Limb (tissue), 2 donors: ENCODE results near the gene ADAMTSL3.
A peak's percentile ranks its signal among the peaks of the same experiment; 100 is the strongest.
"Not testable (repeated sequence)": the region's sequence is repeated elsewhere in the genome, so short reads cannot be mapped to it uniquely, and the experiment has no call there.

ENCODE experiments used
- DNase-seq, 2 donors: peaks; one replicate each; pipeline ENCODE4 v3.0.0-alpha.2; 2016; ENCODE audit errors: extremely low spot score in 2 of 2

ADAMTSL3 gene

DNA sequence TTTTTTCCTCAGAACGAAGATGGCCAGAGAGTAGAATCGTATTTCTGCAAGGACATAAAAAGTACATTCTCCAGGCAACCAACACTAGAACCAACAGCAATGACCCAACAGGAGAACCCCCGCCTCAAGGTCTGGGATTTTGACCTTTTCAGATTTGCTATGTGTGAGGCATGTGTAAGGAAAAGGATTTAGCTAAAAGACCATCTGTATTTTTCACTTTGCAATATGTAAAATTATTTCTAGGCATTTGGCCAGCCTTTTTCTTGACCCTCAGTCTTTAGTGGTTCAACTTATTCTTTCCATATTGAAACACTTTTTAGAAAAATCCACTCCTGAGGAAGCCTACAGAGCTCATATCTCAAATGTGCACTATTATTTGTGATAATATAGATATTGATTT lies 362.4 kb downstream of the ADAMTSL3 start:
- peak in 1 of 2 donors; percentile 44 for DNase-seq

- DNase-seq = no peak
Measured at GRCh38 chr15:84022516-84022915, 368.6 kb downstream of the ADAMTSL3 start.

DNA sequence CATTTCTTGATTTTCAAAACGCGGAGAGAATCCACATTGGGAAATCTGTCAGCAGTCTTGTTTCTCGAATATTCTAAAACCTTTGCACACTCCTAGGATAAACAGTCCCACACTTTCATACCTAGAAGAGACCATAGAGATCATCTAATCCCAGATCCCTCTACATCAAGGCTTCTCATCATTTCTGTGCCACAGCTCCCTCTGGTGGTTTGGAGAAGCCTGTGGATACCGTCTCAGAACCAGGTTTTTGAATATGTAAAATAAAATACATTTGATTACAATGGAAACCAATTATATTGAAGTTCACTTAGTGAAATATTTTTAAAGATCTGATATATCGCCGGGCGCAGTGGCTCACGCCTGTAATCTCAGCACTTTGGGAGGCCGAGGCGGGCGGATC lies 369.7 kb downstream of the ADAMTSL3 start:
- no peak for DNase-seq

GRCh38 chr15:84033793-84034553 lies 380.1 kb downstream of the ADAMTSL3 start:
- DNase-seq = no peak

DNA sequence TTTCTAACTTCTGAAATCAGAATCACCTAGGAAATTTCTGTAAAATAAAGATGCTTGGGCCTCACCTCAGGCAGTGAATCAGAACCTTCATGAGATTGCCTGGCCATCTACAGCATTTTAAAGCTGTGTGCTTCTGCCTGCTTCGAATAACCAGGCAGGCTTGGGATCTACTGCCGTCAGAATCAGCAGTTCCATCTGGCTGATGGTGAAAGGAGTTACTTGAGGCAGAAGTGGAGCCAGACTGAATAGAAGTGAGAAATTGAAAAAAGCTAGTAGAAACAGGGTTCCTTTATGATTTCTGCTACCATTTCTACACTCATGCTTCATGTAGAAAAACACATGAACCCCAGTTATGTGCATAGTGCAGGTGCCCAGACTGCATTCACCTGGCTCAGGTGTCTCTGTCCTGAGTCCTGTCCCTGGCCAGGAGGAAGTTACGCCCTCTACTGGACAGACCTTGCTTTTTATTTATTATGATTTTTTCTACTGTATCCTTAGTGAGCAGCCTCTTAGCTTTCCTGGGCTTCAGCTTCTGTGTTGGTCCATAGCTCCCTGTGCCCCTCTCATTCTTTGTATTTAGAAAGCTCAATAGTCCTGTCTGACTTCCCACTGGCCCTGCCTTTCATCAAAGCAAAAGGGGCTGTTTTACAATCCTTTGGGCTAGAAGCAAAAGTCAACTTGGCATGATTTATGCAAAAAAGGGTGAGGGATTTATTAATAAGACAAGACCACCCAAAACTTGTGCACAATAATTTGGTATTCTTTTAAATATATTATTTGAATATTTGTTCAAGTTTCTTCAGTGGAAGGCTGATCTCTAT lies 380.9 kb downstream of the ADAMTSL3 start:
- no peak for DNase-seq

DNA sequence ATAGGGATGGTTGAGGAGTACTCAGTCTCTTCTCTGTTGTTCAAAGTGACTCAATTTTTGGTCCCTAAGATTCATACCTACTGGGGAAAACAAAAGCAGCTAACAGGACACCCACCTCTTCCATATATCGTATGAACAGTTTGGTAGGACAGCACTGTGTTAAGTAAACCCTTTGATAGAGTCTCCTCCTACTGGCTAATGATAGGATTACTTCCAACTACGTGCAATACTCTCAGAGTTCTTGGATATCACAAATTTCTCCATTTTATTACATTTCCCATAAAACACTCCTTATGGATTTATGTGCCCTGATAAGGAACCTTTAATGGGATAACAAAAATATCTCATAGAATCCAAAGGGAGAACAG lies 381.5 kb downstream of the ADAMTSL3 start:
- DNase-seq = peak in 1 of 2 donors; percentile 40

DNA sequence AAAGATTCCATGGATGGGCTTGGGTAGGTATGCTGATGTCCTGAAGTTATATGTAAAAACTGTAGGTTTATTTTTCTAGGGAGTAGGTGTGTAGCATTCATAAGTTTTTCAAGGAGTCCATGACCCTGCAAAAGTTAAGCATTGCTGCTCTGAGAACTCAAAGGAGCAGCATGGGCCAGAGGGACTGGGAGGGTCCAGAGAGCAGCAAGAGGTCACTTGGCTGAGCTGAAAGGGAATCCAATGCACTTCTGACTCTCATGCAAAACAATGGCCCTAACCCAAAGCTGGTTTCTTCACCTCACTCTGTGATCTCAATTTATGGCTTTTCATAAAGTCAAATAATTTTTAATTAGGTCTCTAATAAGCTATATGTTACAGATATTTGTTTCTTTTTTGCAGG lies 383.4 kb downstream of the ADAMTSL3 start:
- no peak for DNase-seq

GRCh38 chr15:84042434-84043056 lies 388.6 kb downstream of the ADAMTSL3 start:
- not testable (repeated sequence) for DNase-seq

GRCh38 chr15:84046064-84046637 lies 392.2 kb downstream of the ADAMTSL3 start:
- DNase-seq = no peak

DNA sequence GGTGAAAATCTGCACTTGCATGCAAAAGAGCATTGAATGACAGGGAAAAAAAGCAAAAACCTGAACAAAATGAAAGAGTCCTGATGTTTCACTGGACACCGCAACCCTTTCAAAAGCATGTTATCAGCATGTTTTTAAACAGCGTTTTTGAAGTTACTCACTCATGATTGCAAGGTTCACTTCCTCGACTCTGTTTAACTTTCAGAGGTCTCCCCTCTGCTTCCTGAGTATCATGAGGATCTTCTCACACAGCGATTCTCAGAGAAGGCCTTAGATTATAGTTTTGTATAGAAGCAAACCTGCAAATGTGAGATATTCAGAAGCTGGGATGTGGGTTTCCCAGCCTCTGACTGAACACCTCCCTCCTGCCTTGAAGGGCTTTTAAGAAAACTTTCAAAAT lies 395.6 kb downstream of the ADAMTSL3 start:
- DNase-seq = not testable (repeated sequence)

DNA sequence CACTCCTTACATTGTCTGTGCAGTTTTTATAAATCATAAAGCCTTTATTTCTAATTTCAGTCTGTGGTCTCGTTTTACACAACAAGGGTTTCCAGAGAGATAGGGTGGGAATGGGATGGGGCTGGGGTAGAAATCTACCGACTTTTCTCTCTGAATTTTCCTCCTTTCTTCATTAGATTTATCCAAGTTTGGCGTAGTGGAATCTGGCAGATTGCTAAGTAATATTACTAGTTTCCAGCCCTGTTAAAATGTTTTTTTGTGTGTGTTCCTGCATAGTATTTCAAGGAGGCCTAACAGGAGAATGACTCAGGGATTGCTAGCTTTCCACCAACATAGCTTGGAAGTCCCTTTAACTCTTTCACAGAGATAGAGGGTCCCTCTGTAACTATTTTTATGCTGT lies 396.2 kb downstream of the ADAMTSL3 start:
- no peak for DNase-seq

DNA sequence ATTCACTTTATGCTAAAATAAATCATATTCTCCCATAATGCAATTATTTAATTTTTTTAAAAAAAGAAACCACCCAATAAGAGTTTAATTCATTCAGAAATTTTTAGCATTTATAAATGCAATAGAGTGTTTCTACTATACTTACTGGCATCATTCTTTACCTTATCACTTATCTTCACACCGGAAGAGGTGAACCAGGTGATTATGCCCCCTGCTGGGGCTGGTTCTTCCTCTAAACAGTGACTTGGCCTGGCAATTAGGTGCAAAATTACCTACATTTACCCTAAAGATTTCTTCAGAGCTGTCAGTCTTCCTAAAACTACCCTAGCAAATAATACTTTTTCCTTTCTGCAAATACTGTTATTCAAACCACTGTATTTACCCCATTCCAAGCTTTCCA lies 397.2 kb downstream of the ADAMTSL3 start:
- DNase-seq = not testable (repeated sequence)

- DNase-seq = not testable (repeated sequence)
Measured at GRCh38 chr15:84054544-84054943, 400.6 kb downstream of the ADAMTSL3 start.

- DNase-seq = no peak
Measured at GRCh38 chr15:84057714-84058331, 403.9 kb downstream of the ADAMTSL3 start.

- DNase-seq = not testable (repeated sequence)
Measured at GRCh38 chr15:84063674-84064073, 409.8 kb downstream of the ADAMTSL3 start.

DNA sequence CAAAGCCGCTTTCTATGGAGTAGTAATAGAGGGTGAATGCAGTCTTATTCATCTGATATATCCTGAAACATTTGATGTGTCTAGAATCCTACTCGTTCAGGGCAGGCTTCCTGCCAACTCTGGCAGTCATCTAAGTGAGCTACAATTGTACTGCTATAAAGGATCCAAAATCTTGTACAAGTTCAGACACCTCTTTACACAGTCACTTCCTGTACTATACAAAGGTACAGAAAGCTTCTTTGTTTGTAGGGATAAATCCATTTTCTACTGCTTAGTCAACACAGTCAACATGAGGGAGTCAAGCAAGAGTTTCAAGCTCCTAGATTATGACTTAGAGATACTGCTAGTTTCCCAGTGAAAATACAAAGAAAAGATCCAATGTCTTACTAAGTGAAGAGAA lies 414.8 kb downstream of the ADAMTSL3 start:
- not testable (repeated sequence) for DNase-seq

DNA sequence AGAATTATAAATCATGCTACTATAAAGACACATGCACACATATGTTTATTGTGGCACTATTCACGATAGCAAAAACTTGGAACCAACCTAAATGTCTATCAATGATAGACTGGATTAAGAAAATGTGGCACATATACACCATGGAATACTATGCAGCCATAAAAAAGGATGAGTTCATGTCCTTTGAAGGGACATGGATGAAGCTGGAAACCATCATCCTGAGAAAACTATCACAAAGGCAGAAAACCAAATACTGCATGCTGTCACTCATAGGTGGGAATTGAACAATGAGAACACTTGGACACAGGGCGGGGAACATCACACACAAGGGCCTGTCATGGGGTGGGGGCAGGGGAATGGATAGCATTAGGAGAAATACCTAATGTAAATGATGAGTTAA lies 424.1 kb downstream of the ADAMTSL3 start:
- not testable (repeated sequence) for DNase-seq

- DNase-seq = not testable (repeated sequence)
Measured at GRCh38 chr15:84079325-84079884, 425.5 kb downstream of the ADAMTSL3 start.

DNA sequence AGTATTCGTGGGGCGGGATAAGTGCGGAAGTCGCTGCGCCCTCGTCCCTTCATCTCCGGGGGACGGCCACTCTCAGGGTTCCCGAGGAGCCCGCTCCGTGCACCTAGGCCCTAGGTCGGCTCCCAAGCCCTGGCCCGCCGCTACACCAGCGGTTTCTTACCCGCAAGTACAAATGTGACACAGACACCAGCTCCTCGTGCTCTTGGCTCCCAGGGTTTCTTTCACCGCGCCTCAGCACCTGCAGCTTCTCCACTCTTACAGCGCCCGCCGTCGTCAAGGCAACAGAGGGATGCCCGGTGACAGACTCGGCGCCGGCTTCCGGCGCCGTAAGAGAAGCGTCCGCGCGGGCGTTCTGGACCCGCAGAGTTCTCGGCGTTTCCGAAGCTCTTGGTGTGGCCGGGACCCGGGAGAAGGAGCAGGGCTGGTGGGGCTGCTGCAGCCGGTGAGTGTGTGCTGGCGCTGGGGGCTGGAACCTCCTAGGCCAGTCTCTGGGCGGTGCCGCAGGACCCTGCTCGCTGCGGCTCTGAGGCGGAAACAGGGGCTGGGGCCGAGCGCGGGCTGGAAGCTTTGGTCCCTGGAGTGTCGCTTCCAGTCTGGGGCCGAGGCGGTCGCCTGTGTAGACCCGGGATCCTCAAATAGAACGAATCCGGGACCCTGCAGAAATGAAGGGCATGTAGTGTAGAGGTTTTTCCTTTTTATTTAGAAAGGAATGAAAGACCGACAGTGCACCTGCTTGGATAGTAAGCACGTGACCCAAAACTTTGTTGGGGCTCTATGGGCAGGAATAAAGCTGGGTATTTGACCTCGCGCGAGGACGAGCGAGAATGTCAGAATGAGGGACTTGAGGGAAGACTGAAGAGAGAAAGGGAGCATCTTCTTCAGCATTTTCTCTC lies 426.2 kb downstream of the ADAMTSL3 start:
- DNase-seq = peak; percentile 22 to 70

- DNase-seq = not testable (repeated sequence)
Measured at GRCh38 chr15:84080778-84081084, 426.8 kb downstream of the ADAMTSL3 start.
